Measurements from ENCODE around the gene TUB.

DNA sequence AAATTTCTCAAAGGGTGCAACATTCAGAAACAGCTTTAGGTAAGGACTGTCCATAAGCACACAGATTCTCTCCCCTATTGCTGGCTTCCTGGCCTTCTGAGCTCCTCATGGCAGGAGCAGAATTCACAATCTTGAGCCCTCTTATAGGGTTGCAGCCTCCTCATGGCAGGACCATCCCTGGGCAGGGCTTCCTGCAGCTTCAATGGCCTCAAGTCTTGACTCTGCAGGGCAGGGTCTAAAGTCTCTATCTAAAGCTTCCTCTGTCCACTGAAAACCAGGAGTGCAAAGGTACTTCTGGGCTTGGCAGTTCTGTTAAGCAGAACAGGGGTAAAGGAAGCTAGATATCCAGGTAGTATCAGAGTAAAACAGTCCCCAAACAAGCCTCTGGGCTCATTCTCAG, 28.7 kb downstream of the TUB start:
- TF ChIP-seq, protein P1, sequence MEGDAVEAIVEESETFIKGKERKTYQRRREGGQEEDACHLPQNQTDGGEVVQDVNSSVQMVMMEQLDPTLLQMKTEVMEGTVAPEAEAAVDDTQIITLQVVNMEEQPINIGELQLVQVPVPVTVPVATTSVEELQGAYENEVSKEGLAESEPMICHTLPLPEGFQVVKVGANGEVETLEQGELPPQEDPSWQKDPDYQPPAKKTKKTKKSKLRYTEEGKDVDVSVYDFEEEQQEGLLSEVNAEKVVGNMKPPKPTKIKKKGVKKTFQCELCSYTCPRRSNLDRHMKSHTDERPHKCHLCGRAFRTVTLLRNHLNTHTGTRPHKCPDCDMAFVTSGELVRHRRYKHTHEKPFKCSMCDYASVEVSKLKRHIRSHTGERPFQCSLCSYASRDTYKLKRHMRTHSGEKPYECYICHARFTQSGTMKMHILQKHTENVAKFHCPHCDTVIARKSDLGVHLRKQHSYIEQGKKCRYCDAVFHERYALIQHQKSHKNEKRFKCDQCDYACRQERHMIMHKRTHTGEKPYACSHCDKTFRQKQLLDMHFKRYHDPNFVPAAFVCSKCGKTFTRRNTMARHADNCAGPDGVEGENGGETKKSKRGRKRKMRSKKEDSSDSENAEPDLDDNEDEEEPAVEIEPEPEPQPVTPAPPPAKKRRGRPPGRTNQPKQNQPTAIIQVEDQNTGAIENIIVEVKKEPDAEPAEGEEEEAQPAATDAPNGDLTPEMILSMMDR (IDR thresholded peaks at IDR 0.05) = no peak
- no peak for TF ChIP-seq POLR2A (IDR thresholded peaks at IDR 0.05)
- no peak for TF ChIP-seq EP300 (IDR thresholded peaks at IDR 0.05)

Data from suprapubic skin (tissue), 3 donors.